ENCODE data around the gene DNMT1. TPM values are rescaled to one million over a fixed set of nuclear protein-coding genes. Genes with fewer than 3 reads are reported as not detected.

Gene DNMT1
- polyA plus RNA-seq, 1 of the 3 experiments (the other 2 are of a cell fraction): 58.3 TPM

- no peak for TF ChIP-seq USF2 (IDR thresholded peaks at IDR 0.05; ENCODE audit: borderline replicate concordance, low read depth, low read length)
Measured at GRCh38 chr19:10187315-10187714, 7.4 kb downstream of the DNMT1 start (continued).

- Histone ChIP-seq H3K27ac (ENCODE audit: low read depth in 2 of 2, low read length in 1 of 2) (no peak overlapping the region), H3K9me3 (no peaks in the 10 kb centered on the region), H3K4me1 (ENCODE audit: control insufficient read depth in 1 of 2, insufficient read depth in 2 of 2, low read depth in 1 of 2, low read length in 1 of 2) (no peaks in the 10 kb centered on the region; a peak in 1 of 4 replicates), H3K27me3 (ENCODE audit: insufficient read depth) (no peaks in the 10 kb centered on the region), H3K4me3 (ENCODE audit: low read depth in 2 of 2, low read length in 1 of 2) (no peak overlapping the region), H2AFZ (ENCODE audit: low read depth) (no peak overlapping the region), H4K20me1 (ENCODE audit: insufficient read depth) (peaks cover 26% of the 10 kb centered on the region; the same call in 1 of the 2 replicates), H3K9ac (no peak overlapping the region), H3K4me2 (no peak overlapping the region), H3F3A (replicated peaks; ENCODE audit: insufficient read depth) (no peaks in the 10 kb centered on the region), H3K36me3 (replicated peaks in 1 of 2; ENCODE audit: control insufficient read depth in 1 of 2, insufficient read depth in 2 of 2, low read length in 1 of 2) (peaks cover 6 to 18% of the 10 kb centered on the region in 2 experiments), H3K79me2 (ENCODE audit: insufficient read depth) (peaks cover 90% of the 10 kb centered on the region), H3K9me2 (no peaks in the 10 kb centered on the region)
- DNase-seq: no peak
- ChIA-PET POLR2A (no interaction called here), CTCF (interaction anchor here (0.6 to 3.7 kb wide), 2 partner anchors 66 to 204 kb away, joined by 4 to 15 read pairs; no protein-coding TSS in a partner anchor)
- TF ChIP-seq NFIC (IDR thresholded peaks at IDR 0.05; ENCODE audit: borderline replicate concordance) (no peak), ELF1 (IDR thresholded peaks at IDR 0.05) (no peak), SMC3 (IDR thresholded peaks at IDR 0.05; ENCODE audit: low read depth, low read length) (no peak), NRF1 (IDR thresholded peaks at IDR 0.05; ENCODE audit: low read depth, low read length) (no peak), MEF2A (IDR thresholded peaks at IDR 0.05; ENCODE audit: borderline replicate concordance, low read depth) (no peak), ZBTB33 (IDR thresholded peaks at IDR 0.05; ENCODE audit: borderline replicate concordance, low read depth) (no peak), EP300 (IDR thresholded peaks at IDR 0.05; ENCODE audit: borderline replicate concordance in 1 of 2, low read depth in 1 of 2, low read length in 1 of 2) (no peak), IRF3 (IDR thresholded peaks at IDR 0.05; ENCODE audit: low read depth, low read length) (no peak), RFX5 (IDR thresholded peaks at IDR 0.05; ENCODE audit: low read length) (no peak), GABPA (IDR thresholded peaks at IDR 0.05; ENCODE audit: low read depth) (no peak)
- WGBS (ENCODE audit: low lambda C conversion rate): 100% methylated on average over 4 of the region's 5 CpGs
Measured at GRCh38 chr19:10184636-10185035, 10.1 kb downstream of the DNMT1 start.

- H3K4me2 ChIP-seq: no peak overlapping the region
- WGBS (ENCODE audit: low lambda C conversion rate): 94% methylated on average over 3 of the region's 3 CpGs
- no peak overlapping the region for H2AFZ ChIP-seq (ENCODE audit: low read depth)
- H4K20me1 ChIP-seq (ENCODE audit: insufficient read depth): peaks cover 19% of the 10 kb centered on the region; the same call in 1 of the 2 replicates
- no peak overlapping the region for H3K27ac ChIP-seq (ENCODE audit: low read depth in 2 of 2, low read length in 1 of 2)
- no peak for DNase-seq
- no peak for TF ChIP-seq EP300 (IDR thresholded peaks at IDR 0.05; ENCODE audit: borderline replicate concordance in 1 of 2, low read depth in 1 of 2, low read length in 1 of 2)
- H3F3A ChIP-seq (replicated peaks; ENCODE audit: insufficient read depth): no peaks in the 10 kb centered on the region
- POLR2A ChIA-PET: no interaction called here
- H3K4me1 ChIP-seq (ENCODE audit: control insufficient read depth in 1 of 2, insufficient read depth in 2 of 2, low read depth in 1 of 2, low read length in 1 of 2): no peaks in the 10 kb centered on the region; a peak in 1 of 4 replicates
- H3K27me3 ChIP-seq (ENCODE audit: insufficient read depth): no peaks in the 10 kb centered on the region
- no peak overlapping the region for H3K9ac ChIP-seq
- peaks cover 83% of the 10 kb centered on the region for H3K79me2 ChIP-seq (ENCODE audit: insufficient read depth)
- no peak overlapping the region for H3K4me3 ChIP-seq (ENCODE audit: low read depth in 2 of 2, low read length in 1 of 2)
- H3K9me3 ChIP-seq: no peaks in the 10 kb centered on the region
- no peaks in the 10 kb centered on the region for H3K9me2 ChIP-seq
- peaks cover 11 to 18% of the 10 kb centered on the region in 2 experiments for H3K36me3 ChIP-seq (replicated peaks in 1 of 2; ENCODE audit: control insufficient read depth in 1 of 2, insufficient read depth in 2 of 2, low read length in 1 of 2)
- CTCF ChIA-PET: interaction anchor here (0.6 to 3.7 kb wide), 2 partner anchors 66 to 205 kb away, joined by 4 to 15 read pairs; no protein-coding TSS in a partner anchor
Measured at GRCh38 chr19:10183926-10184325, 10.8 kb downstream of the DNMT1 start.

Data from SK-N-SH (cell line).